GM13977 (cell line): ENCODE measurements around the gene KLHL17.
"Not testable (repeated sequence)": the region's sequence is repeated elsewhere in the genome, so short reads cannot be mapped to it uniquely, and the experiment has no call there.

Experiments
- DNase-seq: peaks from one replicate; pipeline ENCODE4 v3.0.0; 2012; ENCODE audit warnings: low spot score
- in situ Hi-C: fragments of 300-500 bp; cut with MboI; formaldehyde crosslinking; loops from one replicate; pipeline ENCODE4 v1.12.0; 2022; ENCODE audit warnings: low sequenced_read_pairs, low pct_unique_long_range_greater_than_20kb, mixed read lengths, inconsistent platforms; ENCODE audit not compliant: unreplicated experiment
- TF ChIP-seq, protein P1 (sequence below): IDR thresholded peaks from 2 replicates; pipeline ENCODE4 v1.5.1; 2012; ENCODE audit warnings: mild to moderate bottlenecking, control low read depth; ENCODE audit not compliant: insufficient read depth; ENCODE audit errors: extremely low read depth, missing control alignments

KLHL17 gene

DNA sequence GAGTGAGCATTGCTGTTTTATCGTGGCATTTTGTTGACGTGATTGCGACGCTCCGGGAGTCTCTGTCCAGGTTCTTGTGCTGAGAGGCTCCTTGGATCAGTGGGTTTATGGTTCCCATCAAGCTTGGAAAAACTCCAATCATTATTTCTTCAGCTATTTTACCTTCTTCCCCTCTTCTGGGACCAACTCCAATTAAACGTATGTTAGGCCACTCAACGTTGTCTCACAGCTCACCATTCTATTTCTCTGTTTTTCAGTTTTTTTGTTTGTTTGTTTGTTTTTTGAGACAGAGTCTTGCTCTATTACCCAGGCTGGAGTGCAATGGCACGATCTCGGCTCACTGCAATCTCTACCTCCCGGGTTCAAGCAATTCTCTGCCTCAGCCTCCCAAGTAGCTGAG, 31.5 kb downstream of the KLHL17 start:
- TF ChIP-seq, protein P1, sequence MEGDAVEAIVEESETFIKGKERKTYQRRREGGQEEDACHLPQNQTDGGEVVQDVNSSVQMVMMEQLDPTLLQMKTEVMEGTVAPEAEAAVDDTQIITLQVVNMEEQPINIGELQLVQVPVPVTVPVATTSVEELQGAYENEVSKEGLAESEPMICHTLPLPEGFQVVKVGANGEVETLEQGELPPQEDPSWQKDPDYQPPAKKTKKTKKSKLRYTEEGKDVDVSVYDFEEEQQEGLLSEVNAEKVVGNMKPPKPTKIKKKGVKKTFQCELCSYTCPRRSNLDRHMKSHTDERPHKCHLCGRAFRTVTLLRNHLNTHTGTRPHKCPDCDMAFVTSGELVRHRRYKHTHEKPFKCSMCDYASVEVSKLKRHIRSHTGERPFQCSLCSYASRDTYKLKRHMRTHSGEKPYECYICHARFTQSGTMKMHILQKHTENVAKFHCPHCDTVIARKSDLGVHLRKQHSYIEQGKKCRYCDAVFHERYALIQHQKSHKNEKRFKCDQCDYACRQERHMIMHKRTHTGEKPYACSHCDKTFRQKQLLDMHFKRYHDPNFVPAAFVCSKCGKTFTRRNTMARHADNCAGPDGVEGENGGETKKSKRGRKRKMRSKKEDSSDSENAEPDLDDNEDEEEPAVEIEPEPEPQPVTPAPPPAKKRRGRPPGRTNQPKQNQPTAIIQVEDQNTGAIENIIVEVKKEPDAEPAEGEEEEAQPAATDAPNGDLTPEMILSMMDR, result no peak
- no peak for DNase-seq
- in situ Hi-C loops, result no loop called here

DNA sequence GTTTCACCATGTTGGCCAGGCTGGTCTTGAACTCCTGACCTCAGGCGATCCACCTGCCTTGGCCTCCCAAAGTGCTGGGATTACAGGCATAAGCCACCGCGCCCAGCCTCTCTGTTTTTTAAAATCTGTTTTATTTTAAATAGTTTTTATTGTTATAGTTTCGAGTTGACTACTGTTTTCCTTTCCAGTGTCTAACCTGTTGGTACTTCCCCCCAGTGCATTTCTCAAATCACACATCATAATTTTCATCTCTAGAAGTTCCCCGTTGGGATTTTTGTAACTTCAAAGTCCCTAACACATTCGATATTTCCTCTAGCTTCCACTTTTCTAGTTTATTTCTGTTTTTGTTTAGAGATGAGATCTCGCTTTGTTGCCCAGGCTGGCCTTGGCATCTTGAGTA, 32.0 kb downstream of the KLHL17 start:
- TF ChIP-seq, protein P1, result no peak
- no peak for DNase-seq
- in situ Hi-C loops, result no loop called here

DNA sequence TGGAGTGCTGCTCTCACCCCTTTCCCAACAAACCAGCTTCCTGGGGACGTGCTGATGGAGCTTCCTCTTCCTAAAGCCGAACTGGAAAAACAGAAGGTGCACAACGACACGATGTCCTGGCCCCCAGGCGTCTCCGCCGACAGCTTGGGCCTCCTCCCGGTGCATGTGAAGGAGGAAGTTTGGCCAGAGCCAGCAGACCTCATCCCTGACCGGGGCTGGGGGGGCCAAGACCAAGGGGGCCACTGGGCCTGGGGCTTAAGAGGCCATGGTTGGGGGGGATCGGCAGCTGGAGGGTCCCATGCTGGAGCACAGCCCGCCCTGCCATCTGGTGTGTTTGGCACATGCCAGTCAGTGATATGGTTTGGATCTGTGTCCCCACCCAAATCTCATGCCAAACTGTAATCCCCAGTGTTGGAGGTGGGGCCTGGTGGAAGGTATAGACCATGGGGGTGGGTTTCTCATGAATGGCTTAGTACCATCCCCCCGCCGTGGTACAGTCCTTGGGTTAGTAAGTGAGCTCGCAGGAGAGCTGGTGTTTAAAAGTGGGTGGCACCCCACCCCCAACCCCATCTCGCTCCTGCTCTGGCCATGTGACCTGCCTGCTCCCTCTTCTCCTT, 33.1 kb downstream of the KLHL17 start:
- in situ Hi-C loops, result no loop called here
- no peak for DNase-seq
- TF ChIP-seq, protein P1, result no peak

DNA sequence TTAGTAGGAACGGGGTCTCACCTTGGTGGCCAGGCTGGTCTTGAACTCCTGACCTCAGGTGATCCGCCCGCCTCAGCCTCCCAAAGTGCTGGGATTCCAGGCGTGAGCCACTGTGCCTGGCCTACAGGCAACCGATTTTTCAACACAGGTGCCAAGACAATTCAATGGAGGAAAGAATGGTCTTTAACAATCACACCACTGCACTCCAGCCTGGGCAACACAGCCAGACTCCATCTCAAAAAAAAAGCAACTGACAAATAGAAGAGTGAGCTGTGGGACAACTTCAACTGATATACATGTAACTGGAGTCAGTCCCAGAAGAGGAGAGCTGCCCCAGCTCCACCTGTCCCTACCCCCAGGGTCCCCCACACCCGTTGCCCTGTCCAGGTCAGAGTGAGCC, 34.2 kb downstream of the KLHL17 start:
- in situ Hi-C loops, DNase-seq: not testable (repeated sequence)

DNA sequence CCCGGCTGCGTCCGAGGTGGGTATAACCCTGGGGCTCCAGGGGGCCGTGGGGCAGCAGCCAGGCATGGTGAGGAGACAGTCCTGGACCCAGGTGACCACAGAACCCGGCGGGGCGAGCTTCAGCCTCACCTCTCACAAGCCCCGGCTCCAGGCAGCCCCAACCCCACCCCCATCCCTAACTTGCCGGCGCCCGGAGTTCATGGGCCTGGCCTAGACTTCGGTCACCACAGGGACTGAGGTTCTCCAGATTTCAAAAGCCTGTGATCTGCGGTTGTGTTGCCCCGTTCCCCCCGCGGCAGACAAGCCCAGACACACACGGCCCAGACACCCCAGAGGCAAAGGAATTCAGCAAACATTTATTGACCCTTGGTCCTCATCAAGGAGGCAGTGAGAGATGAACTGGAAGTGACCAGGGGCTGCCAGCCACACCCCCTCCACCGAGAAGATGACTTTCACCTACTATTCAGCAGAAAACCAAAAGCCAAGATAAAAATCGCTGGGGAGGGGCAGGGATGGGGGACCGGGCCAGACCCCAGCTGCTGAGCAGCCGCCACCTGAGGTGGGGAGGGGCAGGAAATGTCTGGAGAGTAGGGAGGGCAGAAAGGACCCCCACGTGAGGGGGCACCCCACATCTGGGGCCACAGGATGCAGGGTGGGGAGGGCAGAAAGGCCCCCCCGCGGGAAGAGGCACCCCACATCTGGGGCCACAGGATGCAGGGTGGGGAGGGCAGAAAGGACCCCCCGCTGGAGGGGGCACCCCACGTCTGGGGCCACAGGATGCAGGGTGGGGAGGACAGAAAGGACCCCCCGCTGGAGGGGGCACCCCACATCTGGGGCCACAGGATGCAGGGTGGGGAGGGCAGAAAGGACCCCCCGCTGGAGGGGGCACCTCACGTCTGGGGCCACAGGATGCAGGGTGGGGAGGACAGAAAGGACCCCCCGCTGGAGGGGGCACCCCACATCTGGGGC, 35.6 kb downstream of the KLHL17 start:
- in situ Hi-C loops, result no loop called here
- TF ChIP-seq, protein P1, result no peak
- no peak for DNase-seq

DNA sequence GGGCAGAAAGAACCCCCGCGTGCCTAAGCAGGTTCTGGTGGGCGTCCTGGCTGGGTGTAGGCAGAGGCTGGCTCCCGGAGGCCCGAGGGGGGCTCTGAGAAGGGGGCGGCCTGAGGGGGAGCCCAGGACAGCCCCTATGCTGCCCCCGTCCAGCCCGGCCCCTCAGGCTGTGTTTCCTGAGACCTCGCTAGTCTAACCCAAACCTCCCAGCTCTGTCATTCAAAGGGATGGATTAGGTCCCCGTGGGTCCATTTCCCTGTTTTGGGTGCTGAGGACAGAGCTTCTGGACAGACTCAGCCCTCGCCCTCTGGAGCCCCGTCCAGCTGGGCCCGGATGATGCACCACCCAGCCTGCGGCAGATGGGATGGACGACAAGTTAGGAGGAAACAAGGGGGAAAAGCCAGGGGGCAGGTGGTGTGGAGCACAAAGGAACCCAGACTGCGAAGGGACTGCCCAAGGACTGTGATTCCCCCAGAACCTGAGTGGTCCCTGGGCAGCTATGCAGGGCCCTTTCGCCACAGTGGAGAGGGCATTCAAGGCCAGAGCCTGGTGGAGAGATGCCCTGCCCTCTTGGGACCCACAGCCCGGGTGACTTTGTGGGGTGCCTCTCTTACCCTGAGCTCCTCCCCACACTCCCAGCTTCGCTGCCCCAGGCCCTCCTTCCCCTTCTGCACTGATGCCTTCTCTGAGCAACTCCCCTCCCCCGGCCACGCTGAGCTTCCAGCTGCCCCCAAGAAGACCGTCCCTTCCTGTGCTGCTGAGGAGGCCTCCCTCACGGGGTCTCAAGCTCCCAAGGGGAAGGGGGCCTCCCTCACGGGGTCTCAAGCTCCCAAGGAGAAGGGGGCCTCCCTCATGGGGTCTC, 36.7 kb downstream of the KLHL17 start:
- TF ChIP-seq, protein P1, result no peak
- in situ Hi-C loops, result no loop called here
- DNase-seq, result no peak
